NK-92 (cell line): ENCODE data around the gene TLR7.

Experiments
- DNase-seq: peaks from one replicate; lab custom pipeline; 2025; ENCODE audit not compliant: unreplicated experiment; lab: John Stamatoyannopoulos, UW

TLR7 gene

GRCh38 chrX:12890467-12890866 lies 23.6 kb downstream of the TLR7 start:
- DNase-seq, result no peak

GRCh38 chrX:12891171-12891570 lies 24.3 kb downstream of the TLR7 start:
- DNase-seq, result no peak

GRCh38 chrX:12891915-12892506 lies 25.1 kb downstream of the TLR7 start:
- no peak for DNase-seq

DNA sequence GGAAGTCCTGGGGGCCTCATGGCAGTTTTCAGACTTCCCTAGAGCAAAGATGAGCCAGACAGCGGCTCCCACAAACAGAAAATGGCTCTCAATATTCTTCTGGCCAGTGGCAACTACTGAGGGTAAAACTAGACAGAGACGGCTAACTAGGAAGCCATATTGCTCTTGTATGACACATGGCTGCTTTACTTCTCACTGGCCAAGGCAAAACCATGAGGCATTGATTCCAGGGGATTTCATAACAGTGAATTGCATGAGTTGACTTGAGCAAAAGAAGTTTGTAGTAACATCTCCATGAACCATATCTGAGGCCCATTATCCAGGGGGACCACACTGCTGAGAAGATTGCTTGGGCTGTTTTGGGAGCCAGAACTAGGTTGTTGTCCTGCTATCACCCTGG lies 25.8 kb downstream of the TLR7 start:
- DNase-seq, result no peak

DNA sequence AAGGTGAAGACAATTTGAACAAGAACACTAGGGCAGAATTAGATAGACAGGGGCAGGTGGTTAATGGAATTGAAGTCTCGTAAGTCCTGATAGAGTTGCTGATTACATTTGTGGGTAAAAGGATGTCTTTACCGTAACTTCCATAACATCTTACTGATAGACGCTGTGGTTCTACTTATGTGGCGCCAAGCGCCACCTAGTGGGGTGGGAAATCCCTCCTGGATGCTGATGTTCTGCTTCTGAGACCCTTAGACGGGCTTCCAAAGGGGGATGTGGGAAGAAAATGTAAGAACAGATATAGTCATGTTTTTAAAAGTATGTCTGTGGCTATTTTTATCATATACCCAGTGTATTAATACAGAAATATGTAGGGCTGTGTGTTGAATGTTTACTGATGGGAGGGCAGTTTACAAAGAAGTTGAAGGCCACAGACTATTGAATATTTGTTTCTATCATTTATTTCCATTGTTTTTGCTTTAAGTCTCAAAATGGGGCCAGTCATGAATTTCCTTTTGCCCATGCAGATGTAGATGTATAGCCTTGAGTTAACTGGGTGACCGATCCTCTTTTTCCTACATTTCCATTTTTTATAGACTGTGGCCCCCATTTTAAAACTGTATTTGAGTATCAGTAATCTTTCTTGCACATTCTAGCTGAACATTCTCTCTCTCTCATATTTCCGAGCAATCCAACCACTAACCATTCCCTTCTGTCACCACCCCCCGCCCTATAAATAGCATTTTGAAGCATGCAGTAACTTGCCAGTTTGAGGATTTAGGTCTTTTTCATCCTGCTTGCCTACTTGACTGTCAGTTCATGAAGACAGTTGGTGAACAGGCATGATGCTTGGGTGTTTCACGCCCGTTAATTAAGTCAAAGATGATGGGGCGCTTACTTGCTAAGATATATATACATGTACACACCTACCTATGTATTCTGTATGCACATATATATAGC lies 27.5 kb downstream of the TLR7 start:
- DNase-seq, result no peak

DNA sequence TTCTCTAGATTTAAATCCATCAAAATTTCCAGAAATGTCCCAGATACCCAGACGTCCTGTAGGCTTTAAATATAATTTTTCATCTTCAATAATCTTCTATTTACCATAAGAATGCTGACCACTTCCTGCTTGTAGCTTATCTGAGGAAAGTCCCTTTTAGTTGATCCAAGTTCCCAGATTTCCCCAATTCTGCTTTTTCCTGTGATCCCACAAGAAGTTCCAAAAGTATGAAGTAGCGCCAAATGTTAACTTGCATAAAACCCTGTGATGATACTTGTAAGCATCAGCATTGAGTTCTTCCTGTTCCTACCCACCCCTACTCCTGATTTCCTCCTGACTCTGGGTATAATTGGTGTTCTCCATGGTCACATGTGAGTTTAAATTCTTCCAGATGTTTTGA lies 29.0 kb downstream of the TLR7 start:
- no peak for DNase-seq

GRCh38 chrX:12896935-12897334 lies 30.1 kb downstream of the TLR7 start:
- DNase-seq, result no peak

DNA sequence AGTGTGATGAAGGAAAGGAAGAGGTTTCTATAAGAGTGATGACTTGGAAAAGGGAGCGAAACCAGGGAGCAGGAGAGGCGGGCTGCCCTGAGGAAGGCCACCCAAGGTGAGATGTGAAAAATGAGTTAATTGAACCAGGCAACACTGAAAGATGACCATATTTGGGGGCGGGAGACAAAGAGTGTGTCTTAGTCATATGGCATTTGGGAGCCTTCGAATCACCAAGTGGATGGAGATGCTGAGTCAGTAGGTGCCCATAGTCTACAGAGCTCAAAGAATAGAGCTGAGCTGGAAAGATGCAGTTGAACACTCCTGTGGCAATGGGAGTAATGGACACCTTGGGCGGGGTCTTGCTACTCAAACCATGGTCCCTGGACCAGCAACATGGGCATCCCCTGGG lies 31.2 kb downstream of the TLR7 start:
- no peak for DNase-seq

DNA sequence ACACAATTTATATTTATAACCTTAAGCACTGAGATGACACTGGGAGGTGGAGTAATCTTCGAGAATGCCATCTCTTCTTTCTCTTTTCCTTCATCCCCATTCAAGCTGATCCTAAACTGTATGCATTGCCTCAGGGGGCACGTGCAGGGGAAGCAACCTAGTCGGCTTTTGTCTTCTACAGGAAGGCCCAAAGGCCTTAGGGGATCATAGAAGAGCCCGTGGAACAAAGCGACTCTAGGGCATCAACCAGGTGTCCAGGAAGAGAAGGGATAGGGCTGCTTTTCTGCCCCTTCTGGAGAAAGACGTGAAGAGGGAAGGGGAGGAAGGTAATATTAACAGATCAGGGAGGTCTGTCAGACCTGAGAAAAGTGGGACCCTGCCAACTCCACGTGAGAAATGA lies 32.6 kb downstream of the TLR7 start:
- DNase-seq, result no peak

DNA sequence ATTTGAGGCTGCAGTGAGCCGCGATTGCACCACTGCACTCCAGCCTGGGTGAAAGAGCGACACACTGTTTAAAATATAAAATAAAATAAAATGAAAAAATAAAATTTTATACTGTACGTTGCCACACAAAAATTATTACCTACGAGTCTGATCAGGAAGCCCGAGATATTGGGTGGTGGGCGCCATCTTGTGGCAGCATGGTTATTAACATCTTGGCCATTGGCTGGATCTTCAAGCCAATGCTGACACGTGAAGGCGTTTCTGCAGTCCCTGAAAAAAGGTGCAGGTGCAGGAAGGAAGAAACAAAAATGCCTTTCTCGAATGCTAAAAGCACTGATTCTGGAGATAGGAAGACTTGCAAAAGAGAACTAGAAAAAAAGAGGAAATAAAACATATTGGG lies 34.6 kb downstream of the TLR7 start:
- no peak for DNase-seq

GRCh38 chrX:12903646-12904045 lies 36.8 kb downstream of the TLR7 start:
- DNase-seq, result no peak

DNA sequence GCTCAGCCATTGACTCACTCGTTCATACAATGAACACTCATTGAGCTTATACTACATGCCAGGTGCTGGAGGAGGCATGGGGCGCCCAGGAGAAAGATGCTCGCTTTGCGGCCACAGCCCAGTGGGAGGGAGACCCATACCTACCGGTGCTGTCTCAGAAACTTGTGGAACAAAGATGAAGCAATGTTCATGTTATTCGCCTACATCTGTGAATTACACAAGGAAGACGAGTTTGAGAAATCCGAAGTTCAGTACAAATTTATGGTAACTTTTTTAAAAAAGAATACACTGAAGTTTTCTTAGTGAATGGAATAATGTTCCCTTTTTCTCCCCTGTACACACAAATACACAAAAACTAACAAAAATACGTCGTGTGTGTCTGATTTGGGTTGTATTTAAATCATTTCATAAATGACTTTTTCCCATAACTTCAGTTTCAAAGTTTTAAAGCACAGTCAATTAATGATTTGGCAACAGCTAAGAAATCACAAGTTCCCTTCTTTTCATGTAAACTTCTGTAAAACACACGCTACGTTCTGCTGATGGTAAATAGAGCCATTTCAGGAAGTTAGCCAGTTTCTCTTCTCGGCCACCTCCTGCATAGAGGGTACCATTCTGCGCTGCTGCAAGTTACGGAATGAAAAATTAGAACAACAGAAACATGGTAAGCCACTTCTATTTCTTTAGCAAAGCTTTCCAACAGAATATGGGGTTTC lies 39.3 kb downstream of the TLR7 start, which contains the start of gene TLR8:
Gene TLR8 (plus strand): TSS at position 575 of the 716 bp plus-strand sequence. CDS start 87 bp downstream, at position 662.
- no peak for DNase-seq

- DNase-seq, result no peak
These were observed 43.7 kb downstream of the TLR7 start for GRCh38 chrX:12910423-12911121.

DNA sequence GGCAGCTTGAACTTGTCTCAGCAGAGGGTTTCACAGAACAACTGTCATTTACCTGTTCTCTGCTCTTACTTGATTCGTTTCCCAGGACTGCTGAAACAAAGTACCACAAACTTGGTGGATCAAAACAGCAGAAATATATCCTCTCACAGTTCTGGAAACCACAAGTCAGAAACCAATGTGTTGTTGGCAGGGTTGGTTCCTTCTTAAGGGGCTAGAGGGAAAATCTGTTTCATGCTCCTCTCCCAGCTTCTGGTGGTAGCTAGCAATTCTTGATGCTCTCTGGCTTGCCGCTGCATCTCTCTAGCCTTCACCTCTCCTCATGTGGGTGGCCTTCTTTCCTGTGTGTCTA lies 44.2 kb downstream of the TLR7 start:
- no peak for DNase-seq

- DNase-seq, result no peak
These were observed 46.1 kb downstream of the TLR7 start for GRCh38 chrX:12912791-12913482.

GRCh38 chrX:12917753-12918152 lies 50.9 kb downstream of the TLR7 start:
- no peak for DNase-seq

GRCh38 chrX:12919051-12919450 lies 52.2 kb downstream of the TLR7 start:
- DNase-seq, result no peak

GRCh38 chrX:12919620-12920019 lies 52.7 kb downstream of the TLR7 start:
- DNase-seq, result no peak

DNA sequence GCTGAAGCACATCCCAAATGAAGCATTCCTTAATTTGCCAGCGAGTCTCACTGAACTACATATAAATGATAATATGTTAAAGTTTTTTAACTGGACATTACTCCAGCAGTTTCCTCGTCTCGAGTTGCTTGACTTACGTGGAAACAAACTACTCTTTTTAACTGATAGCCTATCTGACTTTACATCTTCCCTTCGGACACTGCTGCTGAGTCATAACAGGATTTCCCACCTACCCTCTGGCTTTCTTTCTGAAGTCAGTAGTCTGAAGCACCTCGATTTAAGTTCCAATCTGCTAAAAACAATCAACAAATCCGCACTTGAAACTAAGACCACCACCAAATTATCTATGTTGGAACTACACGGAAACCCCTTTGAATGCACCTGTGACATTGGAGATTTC lies 54.1 kb downstream of the TLR7 start:
- DNase-seq, result no peak

- DNase-seq, result no peak
These were observed 55.2 kb downstream of the TLR7 start for GRCh38 chrX:12921886-12922598.
